ENCODE measurements around the gene CDKL1. TPM values are rescaled to one million over a fixed set of nuclear protein-coding genes. Genes with fewer than 3 reads are reported as not detected.
A peak's percentile ranks its signal among the peaks of the same experiment; 100 is the strongest.

The CDKL1 gene
- total RNA-seq, 1 experiment from 2014 or later = 5.9 TPM

GRCh38 chr14:50410921-50411320 lies 14.2 kb upstream of the CDKL1 start:
- no peak overlapping the region for H3K4me2 ChIP-seq (ENCODE audit: low read depth, low read length, poor library complexity, severe bottlenecking)
- no peaks in the 10 kb centered on the region for H3K4me1 ChIP-seq (ENCODE audit: low read length)
- H4K20me1 ChIP-seq (ENCODE audit: insufficient read depth, low read depth, low read length) = no peaks in the 10 kb centered on the region
- no peaks in the 10 kb centered on the region for H3K79me2 ChIP-seq (ENCODE audit: low read length)
- no peaks in the 10 kb centered on the region for H3K27me3 ChIP-seq (ENCODE audit: low read length)
- no peak overlapping the region for H3K4me3 ChIP-seq (ENCODE audit: low read length)
- peaks cover 7% of the 10 kb centered on the region for H3K36me3 ChIP-seq (ENCODE audit: insufficient read depth, low read length)
- H3K9me3 ChIP-seq (ENCODE audit: low read length) = no peaks in the 10 kb centered on the region
- H3K9ac ChIP-seq (ENCODE audit: low read length) = no peak overlapping the region
- no peaks in the 10 kb centered on the region for H3K9me2 ChIP-seq (replicated peaks; ENCODE audit: insufficient read depth, low read length)
- DNase-seq = no peak
- H2AFZ ChIP-seq (ENCODE audit: low read length) = no peak overlapping the region
- no peak overlapping the region for H3K27ac ChIP-seq (ENCODE audit: low read length)

- H3K4me3 ChIP-seq (ENCODE audit: low read length) = no peak overlapping the region
- no peaks in the 10 kb centered on the region for H3K9me3 ChIP-seq (ENCODE audit: low read length)
- no peak overlapping the region for H3K4me2 ChIP-seq (ENCODE audit: low read depth, low read length, poor library complexity, severe bottlenecking)
- no peaks in the 10 kb centered on the region for H3K4me1 ChIP-seq (ENCODE audit: low read length)
- H3K9ac ChIP-seq (ENCODE audit: low read length) = no peak overlapping the region
- peaks cover 5% of the 10 kb centered on the region; the same call in 1 of the 2 replicates for H3K36me3 ChIP-seq (ENCODE audit: insufficient read depth, low read length)
- no peak for DNase-seq
- no peaks in the 10 kb centered on the region for H3K27me3 ChIP-seq (ENCODE audit: low read length)
- H4K20me1 ChIP-seq (ENCODE audit: insufficient read depth, low read depth, low read length) = no peaks in the 10 kb centered on the region
- no peaks in the 10 kb centered on the region for H3K9me2 ChIP-seq (replicated peaks; ENCODE audit: insufficient read depth, low read length)
- H3K79me2 ChIP-seq (ENCODE audit: low read length) = no peaks in the 10 kb centered on the region
- H3K27ac ChIP-seq (ENCODE audit: low read length) = no peak overlapping the region
- no peak overlapping the region for H2AFZ ChIP-seq (ENCODE audit: low read length)
These were observed 13.4 kb upstream of the CDKL1 start for GRCh38 chr14:50410071-50410470.

- Histone ChIP-seq H3K9me2 (replicated peaks; ENCODE audit: insufficient read depth, low read length) (no peaks in the 10 kb centered on the region), H3K27ac (ENCODE audit: low read length) (no peak overlapping the region), H4K20me1 (ENCODE audit: insufficient read depth, low read depth, low read length) (no peaks in the 10 kb centered on the region), H3K36me3 (ENCODE audit: insufficient read depth, low read length) (no peaks in the 10 kb centered on the region), H3K4me2 (ENCODE audit: low read depth, low read length, poor library complexity, severe bottlenecking) (no peak overlapping the region), H3K9me3 (ENCODE audit: low read length) (no peaks in the 10 kb centered on the region), H3K27me3 (ENCODE audit: low read length) (no peaks in the 10 kb centered on the region), H2AFZ (ENCODE audit: low read length) (no peak overlapping the region), H3K79me2 (ENCODE audit: low read length) (no peaks in the 10 kb centered on the region), H3K4me3 (ENCODE audit: low read length) (no peak overlapping the region), H3K4me1 (ENCODE audit: low read length) (peaks cover 7% of the 10 kb centered on the region), H3K9ac (ENCODE audit: low read length) (no peak overlapping the region)
- no peak for DNase-seq
These were observed 10.6 kb upstream of the CDKL1 start for GRCh38 chr14:50407111-50407812.

GRCh38 chr14:50403419-50403818 lies 6.7 kb upstream of the CDKL1 start:
- no peak for DNase-seq
- Histone ChIP-seq H3K27ac (ENCODE audit: low read length) (0 out of 2 replicates have a peak overlapping the region, but pooled peaks have one; percentile 24), H3K4me2 (ENCODE audit: low read depth, low read length, poor library complexity, severe bottlenecking) (no peak overlapping the region), H4K20me1 (ENCODE audit: insufficient read depth, low read depth, low read length) (no peaks in the 10 kb centered on the region), H3K9ac (ENCODE audit: low read length) (no peak overlapping the region), H3K4me1 (ENCODE audit: low read length) (peaks cover 20% of the 10 kb centered on the region), H2AFZ (ENCODE audit: low read length) (no peak overlapping the region), H3K9me3 (ENCODE audit: low read length) (no peaks in the 10 kb centered on the region), H3K27me3 (ENCODE audit: low read length) (no peaks in the 10 kb centered on the region), H3K9me2 (replicated peaks; ENCODE audit: insufficient read depth, low read length) (no peaks in the 10 kb centered on the region), H3K4me3 (ENCODE audit: low read length) (no peak overlapping the region), H3K36me3 (ENCODE audit: insufficient read depth, low read length) (no peaks in the 10 kb centered on the region), H3K79me2 (ENCODE audit: low read length) (no peaks in the 10 kb centered on the region)

GRCh38 chr14:50402965-50403364 lies 6.3 kb upstream of the CDKL1 start:
- Histone ChIP-seq H3K27me3 (ENCODE audit: low read length) (no peaks in the 10 kb centered on the region), H4K20me1 (ENCODE audit: insufficient read depth, low read depth, low read length) (no peaks in the 10 kb centered on the region), H3K9me3 (ENCODE audit: low read length) (no peaks in the 10 kb centered on the region), H3K4me1 (ENCODE audit: low read length) (peaks cover 25% of the 10 kb centered on the region), H3K36me3 (ENCODE audit: insufficient read depth, low read length) (no peaks in the 10 kb centered on the region), H3K4me2 (ENCODE audit: low read depth, low read length, poor library complexity, severe bottlenecking) (no peak overlapping the region), H2AFZ (ENCODE audit: low read length) (no peak overlapping the region), H3K27ac (ENCODE audit: low read length) (no peak overlapping the region), H3K9me2 (replicated peaks; ENCODE audit: insufficient read depth, low read length) (no peaks in the 10 kb centered on the region), H3K4me3 (ENCODE audit: low read length) (no peak overlapping the region), H3K9ac (ENCODE audit: low read length) (no peak overlapping the region), H3K79me2 (ENCODE audit: low read length) (no peaks in the 10 kb centered on the region)
- DNase-seq = no peak

GRCh38 chr14:50400461-50400860 lies 3.8 kb upstream of the CDKL1 start:
- Histone ChIP-seq H2AFZ (ENCODE audit: low read length) (no peak overlapping the region), H3K9ac (ENCODE audit: low read length) (no peak overlapping the region), H3K4me1 (ENCODE audit: low read length) (peaks cover 46% of the 10 kb centered on the region), H3K9me2 (replicated peaks; ENCODE audit: insufficient read depth, low read length) (no peaks in the 10 kb centered on the region), H3K4me2 (ENCODE audit: low read depth, low read length, poor library complexity, severe bottlenecking) (no peak overlapping the region), H3K36me3 (ENCODE audit: insufficient read depth, low read length) (no peaks in the 10 kb centered on the region), H3K27ac (ENCODE audit: low read length) (no peak overlapping the region), H4K20me1 (ENCODE audit: insufficient read depth, low read depth, low read length) (no peaks in the 10 kb centered on the region), H3K27me3 (ENCODE audit: low read length) (no peaks in the 10 kb centered on the region), H3K79me2 (ENCODE audit: low read length) (peaks cover 4% of the 10 kb centered on the region), H3K4me3 (ENCODE audit: low read length) (no peak overlapping the region), H3K9me3 (ENCODE audit: low read length) (no peaks in the 10 kb centered on the region)
- DNase-seq = no peak

GRCh38 chr14:50399251-50400032 lies 2.8 kb upstream of the CDKL1 start:
- Histone ChIP-seq H3K9me2 (replicated peaks; ENCODE audit: insufficient read depth, low read length) (no peaks in the 10 kb centered on the region), H3K27me3 (ENCODE audit: low read length) (no peaks in the 10 kb centered on the region), H3K27ac (ENCODE audit: low read length) (0 out of 2 replicates have a peak overlapping the region, but pooled peaks have one; percentile 15), H3K36me3 (ENCODE audit: insufficient read depth, low read length) (no peaks in the 10 kb centered on the region), H2AFZ (ENCODE audit: low read length) (no peak overlapping the region), H3K79me2 (ENCODE audit: low read length) (peaks cover 14% of the 10 kb centered on the region), H4K20me1 (ENCODE audit: insufficient read depth, low read depth, low read length) (no peaks in the 10 kb centered on the region), H3K4me1 (ENCODE audit: low read length) (peaks cover 56% of the 10 kb centered on the region), H3K9ac (ENCODE audit: low read length) (no peak overlapping the region), H3K4me3 (ENCODE audit: low read length) (no peak overlapping the region), H3K4me2 (ENCODE audit: low read depth, low read length, poor library complexity, severe bottlenecking) (peak overlapping the region; percentile 20), H3K9me3 (ENCODE audit: low read length) (no peaks in the 10 kb centered on the region)
- peak; percentile 59 for DNase-seq

GRCh38 chr14:50398189-50398580 lies 1.5 kb upstream of the CDKL1 start:
- no peaks in the 10 kb centered on the region for H3K36me3 ChIP-seq (ENCODE audit: insufficient read depth, low read length)
- peak overlapping the region; percentile 59; the same call in 1 of the 2 replicates for H2AFZ ChIP-seq (ENCODE audit: low read length)
- H3K4me1 ChIP-seq (ENCODE audit: low read length) = peaks cover 62% of the 10 kb centered on the region
- H3K9me2 ChIP-seq (replicated peaks; ENCODE audit: insufficient read depth, low read length) = no peaks in the 10 kb centered on the region
- H4K20me1 ChIP-seq (ENCODE audit: insufficient read depth, low read depth, low read length) = no peaks in the 10 kb centered on the region
- no peak for DNase-seq
- H3K27ac ChIP-seq (ENCODE audit: low read length) = peak overlapping the region; percentile 78
- no peaks in the 10 kb centered on the region for H3K9me3 ChIP-seq (ENCODE audit: low read length)
- H3K4me2 ChIP-seq (ENCODE audit: low read depth, low read length, poor library complexity, severe bottlenecking) = peak overlapping the region; percentile 91
- H3K79me2 ChIP-seq (ENCODE audit: low read length) = peaks cover 17% of the 10 kb centered on the region
- no peak overlapping the region for H3K4me3 ChIP-seq (ENCODE audit: low read length)
- H3K9ac ChIP-seq (ENCODE audit: low read length) = peak overlapping the region; percentile 80
- no peaks in the 10 kb centered on the region for H3K27me3 ChIP-seq (ENCODE audit: low read length)

Measured in Karpas-422 (cell line).